GM12878 (cell line): ENCODE data around the gene UHRF2. TPM values are rescaled to one million over a fixed set of nuclear protein-coding genes. Genes with fewer than 3 reads are reported as not detected.

ENCODE experiments used
- ATAC-seq: fragments of 200-7000 bp; cut with Tn5 transposase; 3 replicates; pipeline ENCODE4 v1.9.1; 2020; ENCODE audit warnings: mild to moderate bottlenecking, moderate library complexity
- BruUV-seq: library from RNA; stranded (reverse); fragments of 400-500 nt; replicated peaks from 2 replicates; lab custom pipeline; 2021; lab: Mats Ljungman, UMichigan
- CTCF ChIA-PET: fragments of 300-600 bp; sonication (Branson Sonifier 250); formaldehyde crosslinking; extraction: SDS; loops from one replicate; lab custom pipeline; 2021; ENCODE audit warnings: inconsistent platforms; lab: Yijun Ruan, JAX
- POLR2A ChIA-PET: fragments of 350-600 bp; formaldehyde crosslinking; extraction: SDS; loops from one replicate; lab custom pipeline; 2021; ENCODE audit warnings: inconsistent platforms; lab: Charles Lee
- RAD21 ChIA-PET: fragments of 300-600 bp; sonication (Branson Sonifier 250); formaldehyde crosslinking; loops from one replicate; lab custom pipeline; 2023; ENCODE audit warnings: antibody characterized with exemption; ENCODE audit not compliant: unreplicated experiment; lab: Charles Lee
- SMC1A ChIA-PET: fragments of 300-600 bp; sonication (Branson Sonifier 250); formaldehyde crosslinking; loops from one replicate; lab custom pipeline; 2023; ENCODE audit not compliant: unreplicated experiment, uncharacterized antibody; lab: Charles Lee
- DNase-seq: peaks from one replicate; pipeline ENCODE4 v3.0.0-alpha.2; 2011; ENCODE audit warnings: low read depth, low spot score
- FAIRE-seq: peaks from 3 replicates; lab custom pipeline; 2011; peaks lifted over from hg19 to GRCh38; lab: Jason Lieb, UNC
- H2AFZ ChIP-seq: 2 replicates; pipeline ENCODE4 v1.6.0; 2011; ENCODE audit warnings: low read depth, low read length, control low read depth; ENCODE audit not compliant: control insufficient read depth
- H3K27ac ChIP-seq: 2 replicates; pipeline ENCODE4 v1.5.1; 2011; ENCODE audit warnings: control low read depth; ENCODE audit not compliant: control insufficient read depth, insufficient read depth
- H3K27me3 ChIP-seq, 2 experiments: replicated peaks in 1 of 2; 2 replicates each; pipeline versions ENCODE4 v1.6.0 to v1.6.1; 2011; ENCODE audit warnings: low read length in 1 of 2; ENCODE audit not compliant: control insufficient read depth in 2 of 2, insufficient read depth in 2 of 2
- H3K36me3 ChIP-seq, 2 experiments: 2 replicates each; pipeline ENCODE4 v1.5.1; 2011; ENCODE audit warnings: low read length in 1 of 2; ENCODE audit not compliant: control insufficient read depth in 2 of 2, insufficient read depth in 2 of 2
- H3K4me1 ChIP-seq: 2 replicates; pipeline ENCODE4 v1.6.1; 2011; ENCODE audit warnings: mild to moderate bottlenecking, low read length, moderate library complexity, mixed read lengths; ENCODE audit not compliant: control insufficient read depth, insufficient read depth
- H3K4me2 ChIP-seq: 2 replicates; pipeline ENCODE4 v1.6.0; 2011; ENCODE audit warnings: control low read depth; ENCODE audit not compliant: control insufficient read depth, insufficient read depth
- H3K4me3 ChIP-seq: fragments of 200-600 bp; sonication (generic); 2 replicates; pipeline ENCODE4 v1.5.1; 2016
- H3K79me2 ChIP-seq: 2 replicates; pipeline ENCODE4 v1.6.0; 2011; ENCODE audit warnings: low read length; ENCODE audit not compliant: control insufficient read depth, insufficient read depth
- H3K9ac ChIP-seq: 2 replicates; pipeline ENCODE4 v1.8.0; 2011; ENCODE audit warnings: low read length, control low read depth, mixed read lengths; ENCODE audit not compliant: control insufficient read depth, insufficient read depth
- H3K9me3 ChIP-seq: replicated peaks from 3 replicates; pipeline ENCODE4 v1.5.1; 2011; ENCODE audit warnings: mild to moderate bottlenecking, low read length; ENCODE audit not compliant: control insufficient read depth, insufficient read depth
- H4K20me1 ChIP-seq: 2 replicates; pipeline ENCODE4 v1.6.0; 2011; ENCODE audit not compliant: control insufficient read depth, insufficient read depth
- CBX3 ChIP-seq: fragments of 200-600 bp; sonication (generic); IDR thresholded peaks from 2 replicates; pipeline ENCODE4 v1.6.1; 2016; ENCODE audit warnings: low read depth, borderline replicate concordance
- FOXK2 ChIP-seq: fragments of 450-650 bp; IDR thresholded peaks from 2 replicates; pipeline ENCODE4 v1.6.1; 2017; ENCODE audit warnings: mild to moderate bottlenecking, moderate library complexity
- IRF3 ChIP-seq: fragments of 450-650 bp; IDR thresholded peaks from 2 replicates; pipeline ENCODE4 v1.6.1; 2014; ENCODE audit warnings: mild to moderate bottlenecking
- JUNB ChIP-seq: IDR thresholded peaks from 2 replicates; pipeline ENCODE4 v1.6.1; 2016; ENCODE audit warnings: antibody characterized with exemption, mild to moderate bottlenecking
- KAT2A ChIP-seq: conservative IDR thresholded peaks from 2 replicates; pipeline ENCODE4 v1.6.1; 2011; ENCODE audit warnings: low read depth, low read length; ENCODE audit not compliant: control insufficient read depth
- MAX ChIP-seq: IDR thresholded peaks from 2 replicates; pipeline ENCODE4 v1.6.1; 2012; ENCODE audit warnings: low read depth, low read length, improper control_type of control experiment
- MYC ChIP-seq: IDR thresholded peaks from 2 replicates; pipeline ENCODE4 v1.6.1; 2011; ENCODE audit warnings: mild to moderate bottlenecking, low read length, moderate library complexity, inconsistent platforms; ENCODE audit not compliant: insufficient read depth, insufficient replicate concordance, insufficient read length, severe bottlenecking
- NFYB ChIP-seq: IDR thresholded peaks from 2 replicates; pipeline ENCODE4 v1.6.1; 2011; ENCODE audit warnings: low read depth, mild to moderate bottlenecking, low read length, improper control_type of control experiment, moderate library complexity; ENCODE audit not compliant: insufficient read depth
- RB1 ChIP-seq: fragments of 450-650 bp; formaldehyde crosslinking; IDR thresholded peaks from 2 replicates; pipeline ENCODE4 v1.6.1; 2017; ENCODE audit warnings: mild to moderate bottlenecking, borderline replicate concordance
- SIX5 ChIP-seq: IDR thresholded peaks from 2 replicates; pipeline ENCODE4 v1.6.1; 2011; ENCODE audit warnings: mild to moderate bottlenecking, low read depth, low read length, moderate library complexity; ENCODE audit not compliant: severe bottlenecking
- SMC3 ChIP-seq: IDR thresholded peaks from 2 replicates; pipeline ENCODE4 v1.6.1; 2011; ENCODE audit warnings: low read length, improper control_type of control experiment, borderline replicate concordance
- SPI1 ChIP-seq: IDR thresholded peaks from 2 replicates; pipeline ENCODE4 v1.6.1; 2011; ENCODE audit warnings: low read depth, mild to moderate bottlenecking, low read length, moderate library complexity, borderline replicate concordance; ENCODE audit not compliant: insufficient read depth
- TBL1XR1 ChIP-seq: IDR thresholded peaks from 2 replicates; pipeline ENCODE4 v1.6.1; 2012; ENCODE audit warnings: low read depth, low read length, improper control_type of control experiment
- TCF12 ChIP-seq: IDR thresholded peaks from 2 replicates; pipeline ENCODE4 v1.6.1; 2011; ENCODE audit warnings: low read depth, mild to moderate bottlenecking, low read length
- WGBS: methylation state at CpG from one replicate; pipeline ENCODE4 v1.1.6; 2016; ENCODE audit warnings: low lambda C conversion rate; ENCODE audit not compliant: insufficient replicate concordance, insufficient coverage; ENCODE audit errors: missing lambda C conversion rate; 5-methylcytosine and 5-hydroxymethylcytosine counted together
- in situ Hi-C: fragments of 300-500 bp; cut with MboI; formaldehyde crosslinking; loops from 9 replicates; pipeline ENCODE4 v1.14.3; 2018; ENCODE audit warnings: mixed read lengths
- intact Hi-C: fragments of 100-400 bp; cut with micrococcal nuclease; formaldehyde crosslinking; loops from one replicate; pipeline ENCODE4 v1.14.2; 2022; ENCODE audit not compliant: unreplicated experiment
- polyA plus RNA-seq, 11 experiments: library from polyadenylated mRNA; depleted of rRNA in 4 of 11; unstranded in 6 of 11; stranded (reverse) in 5 of 11; fragments of >200 nt; fragmentation: Nextera tagmentation in 4 of 11; fragmentation: Illumina TruSeq in 1 of 11; extraction: Ambion mirVana in 4 of 11; extraction: Trizol in 1 of 11; gene quantifications; 1 replicate in 1 of 11; 2 replicates in 10 of 11; pipeline versions ENCODE4 v1.2.1 to v1.2.3, GENCODE V29; 2011 to 2016; ENCODE audit warnings: inconsistent platforms in 2 of 11, missing spikeins in 2 of 11, low read depth in 1 of 11
- total RNA-seq, 4 experiments: library from RNA; depleted of rRNA in 3 of 4; stranded (reverse); fragments of >200 nt in 3 of 4; fragmentation: Illumina TruSeq in 1 of 4; extraction: Trizol in 1 of 4; gene quantifications; 2 replicates each; pipeline versions ENCODE4 v1.2.1 to v1.2.3, GENCODE V29; 2013 to 2021

Gene UHRF2
- total and polyA plus RNA-seq, 10 of the 15 experiments (the other 5 are each of a cell fraction or from before 2014, with no cell fraction given), result 11.2 to 95.8 (median 43.1) TPM

GRCh38 chr9:6473151-6473550 is 60.2 kb downstream of the UHRF2 start:
- WGBS, result 96% methylated on average over 2 of the region's 2 CpGs
- FAIRE-seq (no peak), DNase-seq (no peak), ATAC-seq (no peak)
- ChIA-PET SMC1A (interaction anchor here (1.0 to 2.8 kb wide), 5 partner anchors 8 to 54 kb away, joined by 3 to 12 read pairs (median 3); no protein-coding TSS in a partner anchor), CTCF (interaction anchor here (0.9 to 2.2 kb wide), 3 partner anchors 13 to 58 kb away, joined by 3 to 7 read pairs (median 3); no protein-coding TSS in a partner anchor), POLR2A (interaction anchor here (0.6 to 0.7 kb wide), 2 partner anchors 11 to 769 kb away, joined by 3 to 7 read pairs; no protein-coding TSS in a partner anchor), RAD21 (no interaction called here)
- peaks cover 2 to 16% of the 10 kb centered on the region in 2 experiments; a peak in 3 of 4 replicates for H3K36me3 ChIP-seq
- H4K20me1 ChIP-seq, result no peaks in the 10 kb centered on the region
- H3K27ac ChIP-seq, result no peak overlapping the region
- no TSS peak for BruUV-seq
- H3K79me2 ChIP-seq, result peaks cover 3% of the 10 kb centered on the region
- no peaks in the 10 kb centered on the region for H3K9me3 ChIP-seq
- intact Hi-C loops, result no loop called here
- in situ Hi-C loops, result no loop called here
- TF ChIP-seq IRF3 (no peak), TBL1XR1 (no peak), MAX (no peak), RB1 (no peak), TCF12 (no peak), NFYB (no peak), SPI1 (no peak), SIX5 (no peak), JUNB (no peak), MYC (no peak), SMC3 (no peak), CBX3 (no peak), KAT2A (no peak), FOXK2 (no peak)
- H3K4me1 ChIP-seq, result no peaks in the 10 kb centered on the region
- no peak overlapping the region for H3K4me2 ChIP-seq
- H3K4me3 ChIP-seq, result no peak overlapping the region
- H2AFZ ChIP-seq, result no peak overlapping the region
- no peak overlapping the region for H3K9ac ChIP-seq
- H3K27me3 ChIP-seq, result no peaks in the 10 kb centered on the region
